H9 (cell line): ENCODE measurements around the gene SCUBE2. TPM values are rescaled to one million over a fixed set of nuclear protein-coding genes. Genes with fewer than 3 reads are reported as not detected.

Experiments
- DNase-seq: peaks from one replicate; pipeline ENCODE4 v3.0.0-alpha.2; 2017
- H2AFZ ChIP-seq: one replicate; pipeline ENCODE4 v1.6.1; 2013; ENCODE audit warnings: mild to moderate bottlenecking, low read length, control low read depth, moderate library complexity
- H2AK5ac ChIP-seq: 2 replicates; pipeline ENCODE4 v1.6.1; 2013; ENCODE audit warnings: low read length, control low read depth, mixed read lengths; ENCODE audit not compliant: insufficient read length
- H2BK120ac ChIP-seq: one replicate; pipeline ENCODE4 v1.6.1; 2013; ENCODE audit warnings: low read depth, mild to moderate bottlenecking, low read length, control low read depth, inconsistent platforms; ENCODE audit not compliant: poor library complexity, severe bottlenecking
- H2BK12ac ChIP-seq: 2 replicates; pipeline ENCODE4 v1.6.1; 2013; ENCODE audit warnings: low read length, control low read depth, mixed read lengths, low read depth; ENCODE audit not compliant: insufficient read length
- H2BK15ac ChIP-seq: 2 replicates; pipeline ENCODE4 v1.6.1; 2013; ENCODE audit warnings: low read depth, low read length, control low read depth
- H2BK20ac ChIP-seq: one replicate; pipeline ENCODE4 v1.6.1; 2013; ENCODE audit warnings: low read depth, mild to moderate bottlenecking, low read length, control low read depth, inconsistent platforms; ENCODE audit not compliant: poor library complexity, severe bottlenecking
- H2BK5ac ChIP-seq: 2 replicates; pipeline ENCODE4 v1.6.1; 2013; ENCODE audit warnings: low read length, control low read depth, mixed read lengths; ENCODE audit not compliant: insufficient read length
- H3K14ac ChIP-seq: 2 replicates; pipeline ENCODE4 v1.6.1; 2013; ENCODE audit warnings: low read length, control low read depth; ENCODE audit not compliant: insufficient read depth
- H3K18ac ChIP-seq: 2 replicates; pipeline ENCODE4 v1.6.1; 2013; ENCODE audit warnings: low read depth, mild to moderate bottlenecking, mixed read lengths, low read length, control low read depth; ENCODE audit not compliant: insufficient read length
- H3K23ac ChIP-seq: 2 replicates; pipeline ENCODE4 v1.6.1; 2013; ENCODE audit warnings: low read length, control low read depth, mixed read lengths, low read depth; ENCODE audit not compliant: insufficient read length
- H3K23me2 ChIP-seq: 2 replicates; pipeline ENCODE4 v1.6.1; 2013; ENCODE audit warnings: low read depth, mild to moderate bottlenecking, mixed read lengths, low read length, control low read depth; ENCODE audit not compliant: insufficient read length, poor library complexity, severe bottlenecking
- H3K27ac ChIP-seq: 2 replicates; pipeline ENCODE4 v1.5.1; 2013; ENCODE audit warnings: low read length, control low read depth, mixed read lengths, low read depth; ENCODE audit not compliant: insufficient read length
- H3K27me3 ChIP-seq: 2 replicates; pipeline ENCODE4 v1.6.1; 2013; ENCODE audit warnings: low read length, control low read depth, inconsistent platforms; ENCODE audit not compliant: insufficient read depth
- H3K4ac ChIP-seq: 2 replicates; pipeline ENCODE4 v1.6.1; 2013; ENCODE audit warnings: low read depth, mild to moderate bottlenecking, control low read depth, inconsistent platforms, low read length, moderate library complexity
- H3K4me1 ChIP-seq: 2 replicates; pipeline ENCODE4 v1.6.1; 2013; ENCODE audit warnings: low read length, control low read depth, inconsistent platforms; ENCODE audit not compliant: insufficient read depth
- H3K4me2 ChIP-seq: 2 replicates; pipeline ENCODE4 v1.6.1; 2013; ENCODE audit warnings: low read length, control low read depth, mixed read lengths; ENCODE audit not compliant: insufficient read length, insufficient read depth
- H3K56ac ChIP-seq: 2 replicates; pipeline ENCODE4 v1.6.1; 2013; ENCODE audit warnings: low read depth, mild to moderate bottlenecking, mixed read lengths, low read length, control low read depth; ENCODE audit not compliant: insufficient read length
- H3K79me1 ChIP-seq: 2 replicates; pipeline ENCODE4 v1.6.1; 2013; ENCODE audit warnings: low read depth, mild to moderate bottlenecking, moderate library complexity, low read length, control low read depth, inconsistent platforms; ENCODE audit not compliant: insufficient read depth, poor library complexity, severe bottlenecking
- H3K79me2 ChIP-seq: 2 replicates; pipeline ENCODE4 v1.6.1; 2013; ENCODE audit warnings: low read length, control low read depth, inconsistent platforms; ENCODE audit not compliant: insufficient read depth
- H3K9ac ChIP-seq: 2 replicates; pipeline ENCODE4 v1.6.1; 2013; ENCODE audit warnings: low read length, control low read depth, mixed read lengths; ENCODE audit not compliant: insufficient read length; ENCODE audit errors: extremely low read depth
- H3K9me3 ChIP-seq: one replicate; pipeline ENCODE4 v1.6.1; 2013; ENCODE audit warnings: low read depth, low read length, inconsistent platforms; ENCODE audit not compliant: control insufficient read depth
- H3T11ph ChIP-seq: one replicate; pipeline ENCODE4 v1.6.1; 2013; ENCODE audit warnings: mild to moderate bottlenecking, low read length, control low read depth, inconsistent platforms
- H4K20me1 ChIP-seq: one replicate; pipeline ENCODE4 v1.6.1; 2013; ENCODE audit not compliant: control insufficient read depth, insufficient read length, insufficient read depth
- H4K5ac ChIP-seq: 2 replicates; pipeline ENCODE4 v1.6.1; 2013; ENCODE audit warnings: low read depth, mild to moderate bottlenecking, mixed read lengths, low read length, control low read depth; ENCODE audit not compliant: insufficient read length
- H4K8ac ChIP-seq: replicated peaks from 2 replicates; pipeline ENCODE4 v1.6.1; 2013; ENCODE audit warnings: low read length, control low read depth, mixed read lengths, low read depth; ENCODE audit not compliant: insufficient read length
- H4K91ac ChIP-seq: 2 replicates; pipeline ENCODE4 v1.6.1; 2013; ENCODE audit warnings: low read depth, mild to moderate bottlenecking, moderate library complexity, mixed read lengths, low read length, control low read depth; ENCODE audit not compliant: insufficient read length
- H3K27ac Mint-ChIP-seq, 3 experiments: 2 replicates in 2 of 3; 3 replicates in 1 of 3; pipeline ENCODE4 v1.8.0; 2020 to 2021; ENCODE audit warnings: mixed read lengths in 3 of 3, mild to moderate bottlenecking in 1 of 3, moderate library complexity in 1 of 3
- H3K27me3 Mint-ChIP-seq: 2 replicates; pipeline ENCODE4 v1.8.0; 2021; ENCODE audit warnings: low read depth, mild to moderate bottlenecking, moderate library complexity, mixed read lengths
- H3K36me3 Mint-ChIP-seq, 3 experiments: 2 replicates in 2 of 3; 3 replicates in 1 of 3; pipeline ENCODE4 v1.8.0; 2020 to 2021; ENCODE audit warnings: low read depth in 3 of 3, mixed read lengths in 3 of 3; ENCODE audit not compliant: insufficient read depth in 1 of 3
- H3K4me1 Mint-ChIP-seq, 2 experiments: 2 replicates each; pipeline ENCODE4 v1.8.0; 2020; ENCODE audit warnings: mixed read lengths in 2 of 2
- H3K4me3 Mint-ChIP-seq, 2 experiments: 2 replicates in 1 of 2; 3 replicates in 1 of 2; pipeline ENCODE4 v1.8.0; 2020 to 2021; ENCODE audit warnings: mild to moderate bottlenecking in 2 of 2, mixed read lengths in 2 of 2, moderate library complexity in 1 of 2
- H3K9me3 Mint-ChIP-seq, 2 experiments: 2 replicates in 1 of 2; 3 replicates in 1 of 2; pipeline ENCODE4 v1.8.0; 2020; ENCODE audit warnings: mild to moderate bottlenecking in 2 of 2, mixed read lengths in 2 of 2, moderate library complexity in 1 of 2
- CTCF ChIP-seq: fragments of 200-600 bp; sonication (generic); conservative IDR thresholded peaks from 3 replicates; pipeline ENCODE4 v1.8.0; 2021; ENCODE audit warnings: antibody characterized with exemption, mild to moderate bottlenecking
- WGBS: extraction: QIAGEN DNeasy Blood & Tissue Kit; methylation state at CpG from one replicate; pipeline ENCODE4 v1.1.7; 2013; ENCODE audit warnings: missing lambda C conversion rate, low lambda C conversion rate, mixed read lengths; ENCODE audit not compliant: insufficient read length; ENCODE audit errors: extremely low coverage; 5-methylcytosine and 5-hydroxymethylcytosine counted together
- total RNA-seq: library from RNA; stranded (reverse); gene quantifications from 2 replicates; pipeline ENCODE4 v1.2.1, GENCODE V29; 2021

Gene SCUBE2
- total RNA-seq, 1 experiment from 2014 or later: 1.6 TPM

DNA sequence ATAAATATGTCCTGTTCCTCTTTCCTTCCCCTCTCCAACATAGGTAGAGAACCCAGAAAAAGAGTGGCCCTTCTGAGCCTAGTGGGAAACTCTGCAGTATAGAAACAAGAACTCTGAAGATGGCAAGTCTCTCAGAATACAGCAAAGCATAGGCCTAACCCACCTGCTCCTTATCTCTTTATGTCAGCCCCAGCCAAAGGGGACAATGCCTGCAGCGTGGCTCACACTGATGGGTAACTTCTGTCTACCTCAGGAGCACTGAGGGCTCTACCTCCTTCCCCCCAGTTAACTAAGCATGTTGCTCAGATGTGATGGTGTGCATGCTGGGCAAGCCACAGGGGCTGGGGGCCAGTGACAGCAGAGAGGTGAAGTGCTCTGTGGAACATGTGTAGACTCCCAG is 82.7 kb downstream of the SCUBE2 start:
- Histone ChIP-seq H3T11ph (no peak overlapping the region), H2BK12ac (no peak overlapping the region), H3K9me3 (no peaks in the 10 kb centered on the region), H3K14ac (peak overlapping the region; percentile 21; the same call in 1 of the 2 replicates), H4K8ac (no peak overlapping the region), H3K56ac (no peak overlapping the region), H2BK120ac (no peak overlapping the region), H4K5ac (no peak overlapping the region), H3K23ac (no peak overlapping the region), H3K79me1 (no peaks in the 10 kb centered on the region), H3K23me2 (peaks cover 1% of the 10 kb centered on the region), H4K91ac (no peak overlapping the region), H3K4me1 (no peaks in the 10 kb centered on the region), H3K27ac (no peak overlapping the region), H3K79me2 (no peaks in the 10 kb centered on the region), H3K4ac (no peak overlapping the region), H3K4me2 (no peak overlapping the region), H3K18ac (no peak overlapping the region), H3K9ac (no peak overlapping the region), H2BK15ac (no peak overlapping the region), H2AK5ac (peak overlapping the region; percentile 16), H2AFZ (no peak overlapping the region), H2BK20ac (no peak overlapping the region), H3K27me3 (peaks cover 14% of the 10 kb centered on the region), H2BK5ac (no peak overlapping the region), H4K20me1 (no peaks in the 10 kb centered on the region)
- no peak overlapping the region for H3K4me3 Mint-ChIP-seq
- peaks cover 64% of the 10 kb centered on the region for H3K27me3 Mint-ChIP-seq
- no peak for DNase-seq
- H3K36me3 Mint-ChIP-seq: no peaks in the 10 kb centered on the region
- peaks cover 0 to 5% of the 10 kb centered on the region in 2 experiments; a peak in 1 of 4 replicates for H3K4me1 Mint-ChIP-seq
- peaks cover 4 to 5% of the 10 kb centered on the region in 2 experiments; a peak in 3 of 5 replicates for H3K9me3 Mint-ChIP-seq
- TF ChIP-seq CTCF: no peak
- WGBS: no CpG with 5 or more reads among the region's 1 CpG
- no peak overlapping the region for H3K27ac Mint-ChIP-seq
